Stimulated activated CD8-positive, alpha-beta memory T cell treated with anti-CD3 and anti-CD28 coated beads, Interleukin-4, amount 100 ng/mL, for 24 hours (primary cell): ENCODE data around the gene MS4A15.

Experiments
- DNase-seq: peaks from one replicate; pipeline ENCODE4 v3.0.0-alpha.2; 2020; ENCODE audit warnings: low read depth

Gene MS4A15

DNA sequence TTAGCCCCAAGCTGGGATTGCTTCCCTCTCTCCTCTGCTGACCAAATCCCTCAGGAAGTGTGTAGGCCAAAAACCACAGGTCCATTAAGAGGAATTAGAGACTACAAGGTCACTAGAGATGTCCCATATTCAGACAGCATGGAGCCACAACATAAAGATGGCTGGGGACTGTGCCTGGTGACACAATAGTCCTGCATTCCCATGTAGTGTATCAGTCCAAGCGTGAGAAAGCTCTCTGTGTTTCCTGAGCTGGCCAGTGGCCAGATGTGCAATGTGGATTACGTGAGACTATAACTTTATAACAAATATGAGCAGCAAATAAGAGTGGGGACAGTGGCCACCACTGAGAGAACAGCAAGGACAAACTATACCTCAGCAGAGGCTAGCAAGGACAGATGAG, 20.9 kb downstream of the MS4A15 start:
- no peak for DNase-seq

DNA sequence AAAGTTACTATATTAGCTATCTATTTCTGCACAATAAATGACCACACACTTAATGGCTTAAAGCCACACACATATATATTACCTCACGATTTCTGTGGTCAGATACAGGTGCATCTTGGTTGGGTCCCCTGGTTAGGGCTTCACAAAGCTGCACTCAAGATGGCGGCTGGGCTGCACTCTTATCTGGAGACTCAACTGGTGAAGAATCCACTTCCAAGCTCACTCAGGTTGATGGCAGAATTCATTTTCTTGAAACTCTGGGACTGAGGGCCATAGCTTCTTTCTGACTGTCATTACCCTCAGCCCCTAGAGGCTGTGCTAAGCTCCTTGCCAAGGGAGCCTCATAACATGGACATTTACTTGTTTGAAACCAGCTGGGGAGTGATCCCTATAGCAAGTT, 23.4 kb downstream of the MS4A15 start:
- DNase-seq = no peak

DNA sequence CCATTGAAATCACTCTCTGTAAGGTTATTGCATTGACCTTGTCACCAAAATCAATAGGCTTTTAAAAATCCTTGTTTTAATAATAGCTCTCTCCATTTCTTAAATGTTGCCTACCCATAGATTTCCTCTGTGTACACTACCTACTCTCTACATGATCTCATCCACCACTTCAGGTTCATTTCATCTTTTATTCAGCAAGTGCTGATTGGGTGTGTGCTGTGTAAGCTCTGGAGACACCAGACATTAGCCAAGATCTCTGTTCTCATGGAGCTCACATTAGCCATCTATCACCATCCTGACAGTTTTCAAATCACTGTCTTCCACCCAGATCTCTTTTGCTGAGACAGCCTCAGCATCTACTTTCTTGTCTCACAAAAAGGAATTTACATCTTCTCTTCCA, 24.1 kb downstream of the MS4A15 start:
- no peak for DNase-seq

DNA sequence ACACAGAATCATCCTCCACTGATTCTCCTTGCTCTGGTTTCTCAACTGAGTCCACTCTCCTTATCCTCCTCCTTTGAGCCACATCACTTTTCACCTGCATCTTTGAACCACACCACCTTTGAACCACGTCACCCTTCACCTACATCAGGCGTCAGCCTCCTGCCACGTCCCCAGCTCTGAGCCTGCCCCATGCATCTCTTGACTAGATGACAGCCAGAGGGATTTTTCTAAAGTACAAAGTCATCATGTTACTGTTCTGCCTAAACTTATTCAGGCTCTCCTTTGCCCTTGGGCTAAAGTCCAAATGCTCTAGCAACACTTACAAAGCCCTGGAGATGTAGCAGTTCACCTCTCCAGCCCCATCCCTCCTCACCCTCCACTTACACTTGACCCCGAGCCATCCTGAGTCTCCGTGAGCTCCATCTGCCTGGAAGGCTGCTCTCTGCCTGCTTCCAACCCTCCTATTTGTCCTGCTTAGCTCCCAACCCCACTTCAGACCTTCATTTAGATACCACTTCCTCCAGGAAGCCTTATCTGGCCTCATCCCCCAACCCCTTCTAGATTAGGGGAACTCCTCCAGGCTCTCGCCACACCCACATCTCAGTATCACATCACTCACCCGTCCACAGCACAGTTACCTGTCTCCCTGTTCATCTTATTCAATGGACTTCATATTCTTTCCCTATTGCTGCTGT, 24.8 kb downstream of the MS4A15 start:
- DNase-seq = no peak

DNA sequence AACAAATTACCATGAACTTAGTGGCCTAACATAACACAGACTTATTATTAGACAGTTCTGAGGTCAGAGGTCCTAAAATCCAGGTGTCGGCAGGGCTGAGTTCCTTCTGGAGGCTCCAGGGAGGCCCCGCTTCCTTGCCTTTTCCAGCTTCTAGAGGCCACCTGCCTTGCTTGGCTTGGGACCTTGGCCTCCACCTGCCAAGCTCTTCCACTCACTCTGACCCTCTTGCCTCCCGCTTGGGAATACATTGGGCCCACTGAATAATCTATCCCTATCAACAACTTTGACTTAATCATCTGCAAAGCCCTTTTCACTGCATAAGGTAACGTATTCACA, 25.3 kb downstream of the MS4A15 start:
- DNase-seq = no peak

DNA sequence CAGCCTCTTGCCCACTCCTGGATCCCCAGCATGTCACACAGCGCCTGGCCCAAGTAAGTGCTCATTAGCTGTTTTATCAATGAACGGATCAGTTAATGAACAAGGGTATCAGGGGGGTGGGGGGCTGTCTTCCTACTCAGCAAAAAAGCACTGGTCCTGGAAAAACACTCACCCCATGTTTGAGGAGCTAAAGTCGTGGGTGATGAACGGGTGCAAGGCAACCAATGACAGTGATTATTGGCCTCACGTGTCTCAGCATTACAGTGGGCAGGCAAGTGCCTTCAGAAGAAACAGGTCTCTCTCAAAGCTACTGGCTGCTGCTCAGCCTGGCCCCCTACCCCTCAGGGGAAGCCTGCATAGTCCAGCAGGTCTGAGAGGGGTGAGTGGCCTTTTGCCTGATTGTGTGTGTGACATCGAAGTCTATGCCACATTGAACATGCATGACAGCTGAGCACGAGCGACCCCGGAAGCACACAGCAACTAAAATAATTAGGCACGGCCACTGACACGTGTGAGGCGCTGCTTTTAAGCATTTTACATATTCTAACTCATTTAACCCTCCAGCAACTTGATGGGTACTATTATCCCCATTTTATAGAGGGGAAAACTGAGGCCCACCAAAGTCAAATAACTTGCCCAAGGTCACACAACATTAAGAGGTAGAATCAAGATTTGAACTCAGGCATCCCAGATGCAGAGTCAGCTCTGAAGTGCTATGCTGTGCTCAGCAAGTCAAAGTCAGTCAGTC, 25.9 kb downstream of the MS4A15 start:
- no peak for DNase-seq

DNA sequence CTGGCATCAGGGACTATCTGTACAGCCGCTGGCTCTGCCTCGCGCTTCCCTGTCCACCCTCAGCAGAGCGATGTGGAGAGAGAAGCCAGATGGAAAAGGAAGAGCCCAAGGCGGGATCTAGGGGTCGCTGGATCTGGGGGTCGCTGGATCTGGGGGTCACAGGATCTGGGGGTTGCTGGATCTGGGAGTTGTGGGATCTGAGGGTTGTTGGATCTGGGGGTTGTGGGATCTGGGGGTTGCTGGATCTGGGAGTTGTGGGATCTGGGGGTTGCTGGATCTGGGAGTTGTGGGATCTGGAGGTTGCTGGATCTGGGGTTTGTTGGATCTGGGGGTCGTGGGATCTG, 26.4 kb downstream of the MS4A15 start:
- no peak for DNase-seq

DNA sequence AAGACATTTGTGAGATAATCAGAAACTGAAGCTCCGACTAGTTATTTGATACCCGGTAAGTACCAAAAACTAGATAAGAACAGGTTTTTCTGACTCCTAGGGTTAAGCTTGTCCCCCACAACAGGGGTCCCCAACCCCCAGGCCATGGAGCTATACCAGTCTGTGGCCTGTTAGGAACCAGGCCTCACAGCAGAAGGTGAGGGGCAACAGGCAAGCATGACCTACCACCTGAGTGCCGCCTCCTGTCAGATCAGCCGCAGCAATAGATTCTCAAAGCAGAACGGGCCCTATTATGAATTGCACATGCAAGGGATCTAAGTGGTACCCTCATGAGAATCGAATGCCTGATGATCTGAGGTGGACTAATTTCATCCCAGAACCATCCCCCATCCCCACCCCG, 27.2 kb downstream of the MS4A15 start:
- DNase-seq = no peak

DNA sequence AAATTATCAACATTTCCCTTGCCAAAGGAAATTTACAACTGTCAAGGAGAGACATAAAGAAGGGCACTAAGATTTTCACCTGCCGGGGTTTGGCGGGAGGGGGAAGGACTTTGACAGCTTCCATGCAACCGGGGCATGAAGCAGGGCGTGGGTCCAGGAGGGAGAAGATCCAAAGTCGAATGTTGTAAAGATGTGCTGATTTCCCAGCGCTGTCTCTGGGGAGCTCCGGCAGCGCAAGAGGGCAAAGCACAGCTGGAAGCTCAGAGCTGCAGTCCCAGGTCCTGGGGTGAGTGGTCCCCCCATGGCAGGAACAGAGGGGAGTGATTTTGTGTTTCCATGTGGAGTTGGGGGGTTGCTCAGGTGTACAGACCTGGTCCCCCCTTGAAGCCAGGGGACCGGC, 28.5 kb downstream of the MS4A15 start, which contains the start of gene MS4A10:
TSS of gene MS4A10 (plus strand) at position 198 of the 400 bp plus-strand sequence. CDS start 5,003 bp downstream, outside the sequence.
- no peak for DNase-seq

DNA sequence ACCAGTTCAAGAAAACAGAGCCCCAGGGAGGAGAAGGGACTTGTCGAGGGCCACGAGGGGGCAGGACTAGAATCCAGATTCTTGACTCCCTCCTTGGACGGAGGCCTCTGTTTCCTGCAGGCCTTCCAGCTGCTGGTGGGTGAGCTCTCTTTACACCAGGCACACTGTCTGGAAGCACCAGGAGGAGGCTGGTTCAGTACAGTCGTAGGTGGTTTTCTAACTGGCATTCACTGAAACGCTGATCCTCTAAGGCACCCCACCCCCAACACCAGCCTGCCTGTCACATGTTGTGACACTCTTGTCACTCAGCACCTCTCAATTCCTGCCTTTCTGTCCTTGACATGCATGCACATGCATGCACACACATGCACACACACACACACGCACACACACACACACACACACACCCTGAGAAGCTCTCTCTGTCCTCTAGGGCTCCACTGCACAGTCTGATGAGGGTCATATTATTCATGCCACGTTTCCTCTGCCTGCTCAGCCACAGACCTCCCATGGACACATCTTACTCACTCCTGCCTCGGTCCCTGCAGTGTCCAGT, 29.2 kb downstream of the MS4A15 start:
- no peak for DNase-seq

DNA sequence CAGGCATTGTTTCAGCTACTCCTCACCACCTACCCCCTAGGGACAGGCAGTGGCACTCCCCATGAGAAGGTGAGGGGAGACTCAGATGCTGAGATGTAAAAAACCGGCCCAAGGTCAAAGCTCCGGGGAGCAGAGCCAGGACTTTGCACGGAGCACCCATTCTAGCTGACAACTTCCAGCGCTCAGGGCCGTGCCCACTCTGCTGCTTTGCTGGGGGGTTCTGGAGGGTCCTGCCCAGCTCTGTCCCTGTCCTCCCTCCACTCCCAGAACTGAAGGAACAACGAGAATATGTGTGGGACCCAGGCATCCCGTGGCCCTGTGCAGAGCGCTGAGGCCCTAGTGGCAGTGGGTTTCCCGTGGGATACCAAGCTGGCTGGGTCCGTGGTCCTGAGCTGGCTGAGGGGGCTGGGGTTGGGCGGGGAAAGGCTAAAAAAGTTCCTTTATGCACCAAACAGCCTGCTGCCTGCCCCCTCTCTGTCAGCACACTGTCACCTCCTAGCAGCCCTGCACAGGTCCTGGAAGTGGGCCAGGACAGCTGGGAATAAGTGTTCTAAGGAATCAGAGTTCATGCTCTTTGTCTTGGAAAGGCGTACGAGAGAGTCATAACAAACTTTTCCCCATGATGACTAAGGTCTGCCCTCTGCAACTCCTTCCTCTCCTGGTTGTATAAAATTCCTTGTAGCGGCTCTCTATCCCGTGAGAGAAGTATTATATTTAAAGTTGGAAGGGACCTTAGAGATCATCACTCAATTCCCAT, 30.3 kb downstream of the MS4A15 start:
- no peak for DNase-seq

DNA sequence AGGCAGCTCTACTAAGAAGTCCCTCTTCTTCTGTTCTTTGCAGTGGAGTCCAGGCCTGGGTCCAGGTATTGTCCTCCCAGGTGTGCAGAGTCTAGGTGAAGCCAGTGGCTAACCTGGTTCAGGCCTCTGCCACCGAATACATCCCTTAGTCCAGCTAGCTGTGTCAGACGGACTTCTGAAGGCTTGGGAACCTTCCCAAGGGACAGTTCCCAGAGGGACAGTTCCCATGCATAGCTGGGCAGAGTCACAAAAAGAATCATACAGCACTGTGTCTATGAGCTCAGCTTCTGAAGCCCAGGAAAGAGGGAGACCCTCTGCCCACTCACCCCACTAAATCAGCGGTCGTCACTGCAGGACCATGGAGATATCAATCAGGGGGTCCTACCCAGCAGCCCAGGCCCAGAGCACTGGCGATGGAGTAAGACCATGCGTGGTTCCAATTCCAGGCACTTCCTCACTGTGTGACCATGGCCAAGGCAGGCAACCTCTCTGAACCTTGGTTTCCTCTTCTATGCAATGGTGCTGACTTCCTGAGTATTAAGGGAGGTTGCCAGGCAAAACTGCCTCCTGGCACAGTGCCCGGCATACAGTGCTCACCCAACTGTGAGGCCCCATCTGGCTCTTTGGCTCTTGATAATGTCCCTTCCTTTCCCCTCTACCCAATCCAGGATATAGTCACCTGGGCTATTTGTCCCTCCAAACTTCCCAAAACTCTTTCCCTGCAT, 31.9 kb downstream of the MS4A15 start:
- no peak for DNase-seq

DNA sequence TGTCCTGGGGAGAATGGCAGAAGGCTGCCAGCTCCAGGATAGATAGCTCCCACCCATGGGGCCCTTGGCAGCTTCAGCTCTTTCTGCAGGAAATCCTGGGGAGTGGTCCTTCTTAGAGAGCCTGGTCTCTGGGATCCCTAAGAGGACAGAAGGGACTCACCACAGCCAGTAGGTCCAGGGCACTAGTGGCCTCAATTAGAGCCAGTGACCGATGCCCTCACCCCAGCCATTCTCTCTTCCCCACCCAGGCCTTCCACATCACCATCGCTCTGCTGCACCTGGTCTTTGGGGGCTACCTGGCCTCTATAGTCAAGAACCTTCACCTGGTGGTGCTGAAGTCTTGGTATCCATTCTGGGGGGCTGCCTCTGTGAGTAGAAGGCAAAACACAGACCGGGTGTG, 34.1 kb downstream of the MS4A15 start:
- no peak for DNase-seq

DNA sequence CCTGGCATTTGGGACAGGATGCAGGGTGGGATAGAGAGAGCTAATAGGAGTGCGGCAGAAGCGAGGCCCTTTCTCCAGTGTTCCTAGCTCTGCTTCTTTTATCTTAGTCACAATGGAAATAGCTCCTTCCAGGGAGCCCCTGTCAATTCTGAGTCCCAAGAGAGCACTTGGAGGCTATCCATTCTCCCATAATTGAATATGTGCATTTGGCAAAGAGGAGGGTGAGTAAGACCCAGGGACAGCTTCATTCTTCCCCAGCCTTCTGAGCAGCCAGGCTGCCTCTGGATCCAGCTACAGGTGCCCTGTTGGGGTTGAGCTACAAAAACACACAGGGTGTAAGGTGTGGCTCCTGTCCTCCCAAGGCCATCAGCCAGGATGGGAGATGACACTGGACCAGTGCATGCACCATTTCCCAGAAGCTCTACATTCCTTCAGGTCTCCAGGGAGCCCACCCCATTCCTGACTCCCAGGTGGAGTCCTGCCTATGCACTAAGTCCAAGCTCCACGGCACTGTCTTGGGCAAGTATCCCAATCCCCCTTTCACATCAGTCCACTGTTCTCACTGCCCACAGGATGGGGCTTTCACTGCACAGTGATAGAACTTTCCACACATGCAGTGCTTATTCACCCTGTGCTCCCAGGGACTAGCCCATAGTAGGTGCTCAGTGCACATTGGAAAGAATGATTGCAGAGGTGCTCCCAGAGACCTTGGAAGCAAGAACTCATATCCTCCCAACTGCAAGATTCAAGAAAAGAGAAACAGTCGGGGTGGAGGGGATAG, 34.7 kb downstream of the MS4A15 start:
- DNase-seq = no peak

DNA sequence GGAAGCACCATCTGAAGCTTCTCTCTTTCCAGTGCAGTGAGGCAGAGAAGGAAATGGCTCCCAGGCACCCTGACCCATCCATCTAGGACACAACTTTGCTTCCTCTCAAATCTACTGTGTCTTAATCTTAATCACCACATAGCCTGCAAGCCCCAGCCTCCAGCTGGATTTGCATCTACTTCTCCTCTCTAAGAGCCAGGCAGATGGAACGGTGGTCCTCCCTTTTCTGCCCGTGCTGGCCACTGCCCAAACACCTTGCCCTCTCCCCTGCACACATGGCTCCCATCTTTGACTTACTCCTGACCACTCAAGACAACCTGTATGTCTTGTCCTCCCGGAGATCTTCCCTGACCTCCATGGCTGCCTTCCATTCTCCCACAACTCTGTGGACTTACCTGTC, 35.9 kb downstream of the MS4A15 start:
- no peak for DNase-seq

DNA sequence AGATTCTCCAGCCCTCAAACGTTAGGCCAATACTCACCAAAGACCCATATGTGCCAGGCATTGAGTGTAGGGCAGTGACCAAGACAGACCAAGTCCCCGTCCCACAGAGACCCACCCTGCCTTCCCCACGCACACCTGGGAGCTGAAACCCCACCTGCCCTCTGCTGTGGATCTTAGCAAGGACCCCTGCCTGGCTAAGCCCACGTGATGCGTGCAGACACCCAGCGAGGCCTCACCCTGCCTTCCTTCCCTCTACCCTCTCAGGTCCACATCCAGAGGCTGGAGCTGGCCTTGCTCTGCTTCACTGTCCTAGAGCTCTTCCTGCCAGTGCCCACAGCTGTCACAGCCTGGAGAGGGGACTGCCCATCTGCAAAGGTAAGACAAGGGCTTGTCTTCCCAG, 38.6 kb downstream of the MS4A15 start:
- no peak for DNase-seq

DNA sequence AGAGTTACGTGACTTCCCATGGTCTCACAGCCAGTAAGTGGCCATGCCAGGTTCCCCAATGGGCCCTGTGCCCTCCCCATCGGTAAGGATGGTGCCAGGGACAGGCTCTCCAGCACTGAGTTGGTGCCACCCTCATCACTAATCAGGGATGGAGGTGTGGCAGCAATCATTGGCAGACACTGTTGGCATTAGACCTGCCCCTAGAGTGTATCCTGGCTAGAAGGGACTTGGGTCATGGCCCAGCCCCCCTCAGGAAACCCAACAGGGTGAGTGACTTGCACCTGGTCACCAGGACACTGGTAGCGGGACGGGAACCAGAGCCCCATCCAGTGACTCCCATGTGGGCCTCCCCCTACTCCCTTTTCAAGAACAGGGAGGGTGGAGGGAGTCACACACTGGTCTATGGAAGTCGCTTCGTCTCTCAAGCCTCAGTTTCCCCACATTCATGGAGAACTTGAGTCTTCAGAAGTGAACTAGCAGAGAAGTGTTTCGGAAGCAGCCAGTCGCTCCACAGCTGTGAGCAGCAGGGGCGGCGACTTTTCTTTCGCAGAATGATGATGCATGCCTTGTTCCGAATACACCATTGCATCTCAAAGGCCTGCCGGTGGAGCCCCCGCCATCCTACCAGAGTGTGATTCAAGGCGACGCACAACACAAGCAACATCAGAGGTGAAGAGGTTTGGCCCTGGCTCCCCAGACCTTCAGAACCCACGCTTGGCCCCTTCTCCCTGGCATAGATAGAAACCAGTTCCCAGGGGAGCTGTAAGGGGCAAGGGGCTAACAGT, 41.4 kb downstream of the MS4A15 start:
- DNase-seq = no peak

DNA sequence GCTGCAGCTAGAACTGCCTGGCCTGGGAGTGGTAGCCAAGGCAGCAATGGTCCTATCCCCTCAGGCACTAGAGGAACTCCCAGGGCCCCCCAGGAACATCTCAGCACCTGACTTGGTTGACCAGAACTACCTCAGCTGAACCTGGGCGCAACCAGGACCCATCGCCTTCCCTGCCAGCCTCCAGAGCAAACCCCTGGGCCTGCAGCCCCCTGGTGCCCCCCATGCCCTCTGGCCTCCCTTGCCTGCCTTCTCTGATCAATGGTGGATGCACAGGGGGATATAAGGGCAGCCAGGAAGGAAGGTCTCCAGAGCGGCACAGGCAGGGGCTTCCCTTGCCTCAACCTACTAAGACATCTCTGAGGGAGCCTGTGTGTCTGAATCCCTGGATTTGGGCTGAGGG, 42.0 kb downstream of the MS4A15 start:
- no peak for DNase-seq

DNA sequence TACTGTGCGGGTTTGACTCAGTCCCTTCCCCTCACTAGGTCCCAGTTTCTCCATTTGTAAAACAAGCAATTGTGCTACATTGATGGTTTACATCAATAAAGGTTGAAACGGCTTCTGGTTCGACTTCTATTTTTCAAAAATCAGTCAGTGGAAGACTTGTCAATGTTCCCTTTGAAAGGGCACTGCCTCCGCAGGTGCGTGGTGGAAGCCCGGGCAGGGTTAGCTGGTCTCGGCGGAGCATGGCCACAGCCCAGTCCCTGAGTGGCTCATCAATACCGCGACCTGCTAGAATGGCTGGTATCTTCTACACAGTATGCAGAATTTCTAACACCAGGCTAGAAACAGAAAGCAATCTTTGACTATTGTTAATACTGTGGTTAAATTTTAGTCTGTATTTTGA, 44.5 kb downstream of the MS4A15 start:
- DNase-seq = no peak

DNA sequence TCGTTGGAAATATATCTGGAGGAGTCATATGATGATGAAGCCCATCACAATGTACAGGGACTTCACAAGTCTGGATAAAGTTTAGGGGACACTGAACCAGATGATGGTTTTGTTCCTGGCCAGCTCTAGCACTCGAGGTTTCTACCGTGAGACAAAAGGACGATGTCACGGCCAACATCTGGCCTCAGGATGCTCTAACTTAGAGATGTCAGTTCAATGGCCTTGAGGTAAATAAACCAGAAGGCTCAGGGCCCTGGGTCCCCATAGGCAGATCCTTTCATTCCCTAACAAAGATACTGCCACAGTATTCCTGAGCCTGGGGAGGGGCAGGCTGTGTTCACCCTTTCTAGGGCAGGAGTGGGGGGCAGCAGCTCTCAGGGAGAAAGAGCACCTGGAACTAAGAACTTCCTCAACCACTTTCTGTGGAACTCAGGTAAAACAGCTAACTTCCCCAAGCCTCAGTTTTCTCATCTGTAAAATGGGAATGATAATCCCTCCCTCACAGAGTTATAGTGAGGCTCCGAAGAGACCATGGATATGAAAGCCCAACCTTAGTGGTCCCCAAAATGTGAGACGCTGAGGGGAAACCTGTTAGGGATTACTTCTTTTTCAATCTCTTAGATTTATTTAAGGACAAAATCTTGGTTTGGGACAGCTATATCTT, 46.7 kb downstream of the MS4A15 start:
- DNase-seq = no peak
